RWPE1 (cell line): Measurements from ENCODE around the gene HES1.

Experiments used
- CTCF ChIA-PET: fragments of 350-600 bp; sonication (Branson Sonifier 250); formaldehyde crosslinking; extraction: SDS; loops from one replicate; lab custom pipeline; 2021; lab: Yijun Ruan, JAX
- POLR2A ChIA-PET: fragments of 400-600 bp; formaldehyde crosslinking; extraction: SDS; loops from one replicate; lab custom pipeline; 2020; ENCODE audit warnings: antibody characterized with exemption; ENCODE audit not compliant: low non-redundant PET; lab: Yijun Ruan, JAX
- DNase-seq: peaks from one replicate; pipeline ENCODE4 v3.0.0; 2012; ENCODE audit warnings: low spot score
- H3K27ac ChIP-seq: fragments of 450-650 bp; 2 replicates; pipeline ENCODE4 v1.5.1; 2017
- TF ChIP-seq, protein P1 (sequence below): fragments of 450-650 bp; conservative IDR thresholded peaks from 2 replicates; pipeline ENCODE4 v1.5.1; 2017; ENCODE audit warnings: low read depth, mild to moderate bottlenecking

Gene HES1

DNA sequence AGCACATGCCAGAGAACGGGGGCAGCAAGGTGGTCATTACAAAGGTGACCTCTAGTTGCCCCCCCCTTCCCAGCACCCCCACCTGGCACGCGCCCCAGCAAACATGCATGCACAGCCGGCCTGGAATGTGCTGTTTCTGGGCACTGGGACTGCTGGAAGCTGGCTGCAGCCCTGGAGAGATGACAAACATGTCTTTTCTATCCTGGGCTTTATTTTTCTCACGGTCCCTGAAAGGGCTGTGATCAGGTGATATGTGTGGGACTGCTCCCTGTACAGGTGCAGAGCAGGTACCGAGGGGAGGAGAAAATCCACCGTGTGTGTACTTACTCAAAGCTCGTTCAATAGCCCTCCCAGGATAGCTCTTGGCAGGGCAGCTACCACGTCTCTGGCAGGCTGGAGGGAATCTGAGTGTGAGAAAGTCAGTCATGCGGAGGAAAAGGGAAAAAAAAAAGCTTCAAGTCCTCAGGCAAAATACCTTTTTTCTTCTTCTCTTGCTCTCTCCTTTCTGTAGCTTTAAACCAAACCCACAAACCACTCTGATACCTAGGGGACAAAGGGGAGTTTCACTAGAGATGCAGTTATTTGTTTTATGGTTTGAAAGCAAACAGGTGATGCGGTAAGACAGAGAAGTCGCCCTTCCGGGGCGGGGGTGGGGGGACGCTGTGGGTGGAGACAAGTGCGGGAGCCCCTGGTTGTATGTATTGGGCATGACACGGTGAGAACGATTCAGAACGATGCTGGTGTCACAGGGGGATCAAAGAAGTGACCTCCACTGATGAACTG lies 5.0 kb upstream of the HES1 start:
- ChIA-PET CTCF (interaction anchor here (0.6 to 1.3 kb wide), 5 partner anchors 14 to 731 kb away, joined by 3 to 5 read pairs (median 4); no protein-coding TSS in a partner anchor), POLR2A (no interaction called here)
- no peak for DNase-seq
- TF ChIP-seq, protein P1, sequence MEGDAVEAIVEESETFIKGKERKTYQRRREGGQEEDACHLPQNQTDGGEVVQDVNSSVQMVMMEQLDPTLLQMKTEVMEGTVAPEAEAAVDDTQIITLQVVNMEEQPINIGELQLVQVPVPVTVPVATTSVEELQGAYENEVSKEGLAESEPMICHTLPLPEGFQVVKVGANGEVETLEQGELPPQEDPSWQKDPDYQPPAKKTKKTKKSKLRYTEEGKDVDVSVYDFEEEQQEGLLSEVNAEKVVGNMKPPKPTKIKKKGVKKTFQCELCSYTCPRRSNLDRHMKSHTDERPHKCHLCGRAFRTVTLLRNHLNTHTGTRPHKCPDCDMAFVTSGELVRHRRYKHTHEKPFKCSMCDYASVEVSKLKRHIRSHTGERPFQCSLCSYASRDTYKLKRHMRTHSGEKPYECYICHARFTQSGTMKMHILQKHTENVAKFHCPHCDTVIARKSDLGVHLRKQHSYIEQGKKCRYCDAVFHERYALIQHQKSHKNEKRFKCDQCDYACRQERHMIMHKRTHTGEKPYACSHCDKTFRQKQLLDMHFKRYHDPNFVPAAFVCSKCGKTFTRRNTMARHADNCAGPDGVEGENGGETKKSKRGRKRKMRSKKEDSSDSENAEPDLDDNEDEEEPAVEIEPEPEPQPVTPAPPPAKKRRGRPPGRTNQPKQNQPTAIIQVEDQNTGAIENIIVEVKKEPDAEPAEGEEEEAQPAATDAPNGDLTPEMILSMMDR: no peak
- H3K27ac ChIP-seq: no peak overlapping the region

DNA sequence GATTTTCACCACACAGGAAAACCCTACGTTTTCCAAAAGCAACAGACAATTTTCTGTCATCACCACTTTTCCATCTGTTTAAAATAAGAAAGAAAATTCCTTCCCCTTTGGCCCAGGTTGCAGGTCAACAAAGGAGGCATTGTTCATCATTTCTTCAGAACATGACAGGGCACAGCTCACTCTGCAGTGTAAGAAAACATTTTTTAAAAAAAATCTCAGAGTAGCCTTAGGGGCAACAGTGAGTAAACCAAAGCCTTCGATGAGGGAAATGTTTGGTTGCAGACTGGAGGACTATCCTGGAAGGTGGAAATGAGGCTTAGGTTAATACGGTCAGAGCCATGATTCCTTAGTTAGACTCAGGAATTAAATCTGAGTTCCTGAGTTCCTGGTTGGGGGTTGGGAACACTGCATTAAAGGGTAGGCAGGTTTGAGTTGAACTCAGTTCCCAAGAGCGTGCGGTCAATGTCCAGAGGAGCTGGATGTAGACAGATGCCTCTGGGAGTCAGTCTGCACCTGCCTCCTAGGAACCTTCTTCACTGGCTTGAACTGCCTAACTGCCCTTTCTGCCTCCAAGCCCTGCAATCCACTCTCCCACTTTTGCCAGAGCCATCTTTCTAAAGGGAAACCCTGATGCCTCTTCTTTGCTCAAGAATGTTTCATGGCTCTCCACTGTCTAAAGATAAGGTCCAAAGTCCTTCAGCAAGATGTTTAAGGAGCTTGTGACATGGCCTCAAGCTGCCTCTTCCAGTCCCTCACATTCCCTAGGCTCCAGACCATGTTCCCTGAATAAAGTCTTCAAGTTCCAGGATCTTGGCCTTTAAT lies 3.3 kb upstream of the HES1 start:
- CTCF ChIA-PET: interaction anchor here (0.5 to 1.1 kb wide), 2 partner anchors 352 to 1047 kb away, joined by 3 to 4 read pairs; no protein-coding TSS in a partner anchor
- H3K27ac ChIP-seq: no peak overlapping the region
- TF ChIP-seq, protein P1: no peak
- no peak for DNase-seq
- POLR2A ChIA-PET: no interaction called here

GRCh38 chr3:194133661-194134230 lies 2.2 kb upstream of the HES1 start:
- TF ChIP-seq, protein P1: no peak
- peak overlapping the region; percentile 97 for H3K27ac ChIP-seq
- ChIA-PET POLR2A (interaction anchor here (1.5 kb wide), 1 partner anchor 63 kb away, joined by 7 read pairs; no protein-coding TSS in a partner anchor), CTCF (interaction anchor here (0.8 to 6.6 kb wide), 2 partner anchors 182 to 353 kb away, joined by 3 to 56 read pairs; no protein-coding TSS in a partner anchor)
- DNase-seq: peak; percentile 29

DNA sequence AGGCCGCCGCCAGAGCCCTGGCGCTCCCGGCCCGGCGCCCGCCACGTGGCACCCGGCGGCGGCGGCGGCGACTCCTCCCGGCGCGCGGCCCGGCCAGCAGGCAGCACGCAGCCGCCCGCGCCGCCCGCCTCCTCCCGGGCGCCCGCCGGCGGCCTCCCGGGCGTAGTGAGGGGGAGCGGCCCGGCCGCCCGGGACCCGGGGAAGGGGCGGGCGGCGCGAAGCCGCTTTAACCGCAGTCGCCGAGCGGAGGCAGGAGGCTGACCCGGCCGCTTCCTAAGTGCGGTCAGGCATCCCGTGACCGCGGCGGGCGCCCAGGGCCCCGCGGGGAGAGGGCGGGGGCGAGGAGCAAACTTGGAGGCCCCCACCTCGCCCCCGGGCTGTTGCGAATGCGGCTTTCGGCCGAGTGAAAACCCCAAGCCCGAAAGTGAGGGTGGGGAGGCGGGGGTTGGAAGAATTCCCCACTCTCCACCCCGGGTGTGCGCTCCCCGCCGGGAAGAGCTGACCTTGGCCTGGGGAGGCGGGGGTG lies 1.7 kb upstream of the HES1 start:
- ChIA-PET CTCF (interaction anchor here (0.6 to 6.6 kb wide), 4 partner anchors 131 to 354 kb away, joined by 3 to 56 read pairs (median 4); no protein-coding TSS in a partner anchor), POLR2A (interaction anchor here (0.6 to 1.5 kb wide), 3 partner anchors 48 to 356 kb away, joined by 3 to 7 read pairs (median 3); no protein-coding TSS in a partner anchor)
- no peak for DNase-seq
- peak overlapping the region; percentile 97 for H3K27ac ChIP-seq
- TF ChIP-seq, protein P1: no peak

- peak; percentile 93 for DNase-seq
- POLR2A ChIA-PET: interaction anchor here (0.6 to 1.5 kb wide), 5 partner anchors 48 to 523 kb away, joined by 3 to 7 read pairs (median 3); no protein-coding TSS in a partner anchor
- CTCF ChIA-PET: interaction anchor here (0.6 to 6.6 kb wide), 7 partner anchors 131 to 354 kb away, joined by 3 to 56 read pairs (median 3); no protein-coding TSS in a partner anchor
- H3K27ac ChIP-seq: peak overlapping the region; percentile 97
- TF ChIP-seq, protein P1: no peak
These were observed 1.0 kb upstream of the HES1 start for GRCh38 chr3:194134757-194135515.
